HG03175 (cell line): ENCODE measurements around the gene STC2.
A peak's percentile ranks its signal among the peaks of the same experiment; 100 is the strongest.
"Not testable (repeated sequence)": the region's sequence is repeated elsewhere in the genome, so short reads cannot be mapped to it uniquely, and the experiment has no call there.

Experiments
- ATAC-seq: cut with Tn5 transposase; IDR thresholded peaks from one replicate; pipeline ENCODE4 v1.9.1; 2021; ENCODE audit warnings: mild to moderate bottlenecking, moderate library complexity; ENCODE audit not compliant: unreplicated experiment

The STC2 gene, protein sequence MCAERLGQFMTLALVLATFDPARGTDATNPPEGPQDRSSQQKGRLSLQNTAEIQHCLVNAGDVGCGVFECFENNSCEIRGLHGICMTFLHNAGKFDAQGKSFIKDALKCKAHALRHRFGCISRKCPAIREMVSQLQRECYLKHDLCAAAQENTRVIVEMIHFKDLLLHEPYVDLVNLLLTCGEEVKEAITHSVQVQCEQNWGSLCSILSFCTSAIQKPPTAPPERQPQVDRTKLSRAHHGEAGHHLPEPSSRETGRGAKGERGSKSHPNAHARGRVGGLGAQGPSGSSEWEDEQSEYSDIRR

DNA sequence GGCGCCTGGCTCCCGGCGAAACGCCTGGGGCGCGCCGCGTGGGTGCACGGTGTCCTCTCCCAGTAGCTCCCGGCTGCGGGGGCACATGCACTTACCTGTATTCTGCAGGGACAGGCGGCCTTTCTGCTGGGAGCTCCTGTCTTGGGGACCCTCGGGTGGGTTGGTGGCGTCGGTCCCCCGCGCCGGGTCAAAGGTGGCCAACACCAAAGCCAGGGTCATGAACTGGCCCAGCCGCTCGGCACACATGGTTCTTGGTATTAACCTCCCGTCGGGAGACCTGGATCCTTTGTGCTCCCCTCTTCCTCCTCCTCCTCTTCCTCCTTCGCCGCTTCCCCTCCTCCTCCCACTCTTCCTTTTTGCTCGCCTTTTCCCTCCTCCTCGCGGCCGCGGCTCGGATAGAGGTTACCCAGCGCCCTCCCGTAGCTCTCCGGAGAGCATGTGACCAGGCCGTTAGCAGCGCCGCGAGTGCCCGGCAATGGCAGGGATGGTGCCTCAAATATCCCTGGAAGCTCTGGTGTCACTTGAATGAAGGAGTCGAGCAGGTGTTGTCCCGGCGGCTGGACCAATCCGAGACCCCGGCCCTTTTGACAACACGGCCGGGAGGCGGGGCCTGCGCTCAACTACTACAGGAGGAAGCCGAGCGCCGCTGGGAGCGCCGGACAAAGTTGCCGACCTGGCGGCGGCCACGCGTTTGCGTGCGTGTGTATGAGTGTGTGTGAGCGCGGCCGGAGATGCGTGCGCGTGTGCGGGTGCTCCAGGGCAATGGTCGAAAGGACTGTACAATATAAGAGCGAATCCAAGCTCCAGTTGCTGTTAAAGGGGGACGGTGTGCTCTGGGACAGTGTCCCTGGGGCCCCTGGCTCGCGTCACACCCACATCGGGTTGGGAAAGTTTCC is at the start of gene STC2:
STC2 (minus strand) TSS at position 467 of the 896 bp plus-strand sequence; CDS start at position 246, 221 bp downstream.
- peak; percentile 45 for ATAC-seq

DNA sequence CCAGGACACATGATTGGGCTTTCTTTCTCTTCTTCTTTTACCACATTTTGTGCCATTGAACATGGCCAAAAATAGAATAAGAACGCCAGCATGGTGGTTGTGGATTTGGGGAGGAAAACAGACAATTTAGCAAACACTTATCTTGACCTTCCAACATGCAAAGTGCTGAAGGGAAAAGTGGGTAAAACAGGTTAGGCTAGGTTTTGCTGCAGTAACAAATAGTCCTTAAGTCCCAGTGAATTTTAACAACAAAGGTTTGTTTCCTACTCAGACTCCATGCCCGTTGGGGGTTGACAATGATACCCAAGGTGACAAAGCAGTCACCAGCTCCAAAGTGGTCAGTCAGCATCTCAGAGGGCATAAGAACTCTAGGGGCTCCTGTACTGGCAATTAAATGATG is 43.2 kb upstream of the STC2 start:
- ATAC-seq: no peak

DNA sequence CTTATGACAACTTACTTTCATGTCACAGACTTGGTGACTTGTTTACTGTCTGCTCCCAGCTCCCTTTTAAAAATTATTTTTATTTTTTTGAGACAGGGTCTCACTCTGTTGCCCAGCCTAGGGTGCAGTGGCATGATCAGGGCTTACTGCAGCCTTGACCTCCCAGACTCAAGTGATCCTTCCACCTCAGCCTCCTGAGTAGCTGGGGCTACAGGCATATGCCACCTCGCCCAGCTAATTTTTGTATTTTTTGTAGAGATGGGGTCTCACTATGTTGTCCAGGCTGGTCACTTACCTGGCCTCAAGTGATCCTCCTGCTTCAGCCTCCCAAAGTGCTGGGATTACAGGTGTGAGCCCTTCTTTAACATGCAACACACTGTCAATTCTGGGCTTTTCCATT is 35.2 kb upstream of the STC2 start:
- not testable (repeated sequence) for ATAC-seq

DNA sequence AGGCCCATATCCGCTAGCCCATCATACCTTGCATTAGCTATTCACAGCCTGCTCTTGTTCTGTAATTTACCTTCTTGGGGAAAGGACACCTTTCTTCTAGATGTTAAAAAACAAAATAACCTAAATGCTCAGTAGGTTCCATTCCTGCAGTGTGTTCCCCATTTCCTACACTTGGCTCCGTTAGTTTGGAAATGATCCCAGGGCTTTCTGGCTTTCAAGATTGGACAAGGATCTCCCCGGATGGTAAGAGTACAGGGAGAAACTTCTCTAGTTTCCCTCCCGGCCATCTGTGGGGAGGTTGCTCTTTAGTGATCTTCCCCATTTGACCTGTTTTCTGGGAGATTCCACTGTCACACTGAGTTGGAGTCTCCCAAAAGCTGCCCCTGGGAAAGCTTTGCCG is 27.3 kb upstream of the STC2 start:
- no peak for ATAC-seq

DNA sequence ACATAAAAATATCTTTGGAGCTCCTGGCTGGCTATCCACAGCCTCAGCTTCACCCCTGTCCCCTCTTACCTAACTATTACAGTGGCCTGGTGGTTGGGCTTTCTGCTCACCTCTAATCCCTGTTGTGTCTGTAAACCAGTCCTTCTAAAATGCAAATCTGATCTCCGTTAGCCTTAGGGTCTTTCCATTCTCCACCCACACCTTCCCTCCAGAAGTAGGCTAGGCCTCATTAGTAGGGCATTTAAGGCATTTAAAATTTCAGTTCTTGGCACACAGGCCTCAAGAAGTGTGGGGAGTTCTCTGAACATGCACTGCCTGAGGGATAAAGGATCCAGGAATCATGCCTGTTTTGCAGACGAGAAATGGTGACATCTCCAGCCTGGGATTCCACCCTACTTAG is 26.4 kb upstream of the STC2 start:
- no peak for ATAC-seq

DNA sequence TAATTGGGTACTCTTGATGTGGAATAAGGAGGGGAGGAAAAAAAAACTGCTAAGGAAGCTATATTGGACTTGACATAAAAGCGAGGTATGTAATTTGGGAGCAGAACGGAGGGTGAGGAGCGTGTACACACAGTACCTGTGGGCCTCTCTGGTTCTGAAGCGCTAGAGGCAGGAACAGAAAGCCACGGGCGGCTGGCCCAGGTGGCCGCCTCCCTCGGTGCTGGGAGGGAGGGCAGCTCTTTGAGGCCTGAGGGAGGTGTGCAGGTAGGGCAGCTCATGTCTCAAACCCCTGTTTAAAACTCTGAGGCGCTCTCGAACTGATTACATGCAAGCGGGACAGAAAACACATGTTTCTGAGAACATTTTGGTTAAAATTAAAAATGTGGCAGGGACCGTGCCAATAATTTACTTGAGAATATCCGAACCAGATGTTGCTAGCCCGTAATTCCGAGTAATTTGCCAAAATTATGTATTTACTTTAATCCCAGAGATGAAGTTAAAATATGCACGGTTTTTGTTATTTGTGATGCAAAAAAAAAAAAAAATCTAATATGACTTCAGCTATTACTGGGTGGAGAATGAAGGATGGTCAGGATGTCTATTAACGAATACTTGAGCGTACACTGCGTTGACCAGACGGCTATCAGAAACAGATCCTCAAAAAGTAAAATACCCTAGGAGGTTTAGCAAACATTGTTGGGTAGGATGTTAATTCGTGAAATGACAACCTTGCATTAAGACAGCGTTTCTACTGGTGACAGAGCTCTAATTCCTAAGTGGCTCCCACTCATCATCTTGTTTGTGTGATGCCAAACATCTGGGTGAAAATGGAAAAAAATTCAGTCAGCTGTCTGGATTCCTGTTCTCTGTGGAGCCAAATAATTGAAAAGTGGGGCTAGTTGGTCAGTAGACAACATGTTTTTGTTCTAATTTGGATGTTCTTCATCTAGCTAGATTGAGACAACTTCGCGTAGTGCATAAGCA is 24.4 kb upstream of the STC2 start:
- ATAC-seq: no peak

DNA sequence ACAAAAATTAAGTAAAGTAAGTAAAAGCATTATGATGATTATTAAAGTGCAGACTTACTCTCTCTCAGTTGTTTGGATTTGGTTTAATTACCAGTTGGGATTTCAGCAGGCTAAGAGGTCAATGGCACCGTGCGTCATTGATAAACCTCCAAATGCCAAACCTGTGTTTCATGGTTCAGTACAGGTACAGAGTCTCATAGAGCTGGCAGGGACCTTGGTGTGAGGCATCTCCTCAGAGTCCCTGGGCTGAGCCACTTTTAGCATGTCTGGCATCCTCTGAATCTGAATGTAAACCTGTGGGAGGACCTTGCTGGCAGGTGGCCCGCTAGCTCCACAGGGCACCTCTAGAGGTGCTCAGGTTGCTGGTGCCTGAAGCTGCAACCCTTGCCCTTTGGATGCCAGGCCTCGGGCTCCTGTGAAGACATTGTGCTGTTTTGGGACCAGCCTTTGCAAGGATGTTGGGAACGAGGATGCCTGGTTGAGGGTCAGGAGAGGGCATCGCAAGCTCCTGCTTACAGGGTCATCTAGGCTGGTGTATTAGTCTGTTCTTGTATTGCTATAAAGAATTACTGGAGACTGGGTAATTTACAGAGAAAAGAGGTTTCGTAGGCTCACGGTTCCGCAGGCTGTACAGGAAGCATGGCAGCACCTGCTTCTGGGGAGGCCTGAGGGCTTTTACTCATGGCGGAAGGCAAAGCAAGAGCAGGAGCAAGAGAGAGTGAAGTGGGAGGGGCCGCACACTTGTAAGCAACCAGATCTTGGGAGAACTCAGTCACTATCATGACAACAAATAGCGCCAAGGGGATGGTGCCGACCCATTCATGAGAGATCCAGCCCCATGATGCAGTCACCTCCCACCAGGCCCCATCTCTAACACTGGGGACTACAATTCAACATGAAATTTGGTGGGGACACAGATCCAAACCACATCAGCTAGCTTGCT is 14.9 kb upstream of the STC2 start:
- no peak for ATAC-seq

DNA sequence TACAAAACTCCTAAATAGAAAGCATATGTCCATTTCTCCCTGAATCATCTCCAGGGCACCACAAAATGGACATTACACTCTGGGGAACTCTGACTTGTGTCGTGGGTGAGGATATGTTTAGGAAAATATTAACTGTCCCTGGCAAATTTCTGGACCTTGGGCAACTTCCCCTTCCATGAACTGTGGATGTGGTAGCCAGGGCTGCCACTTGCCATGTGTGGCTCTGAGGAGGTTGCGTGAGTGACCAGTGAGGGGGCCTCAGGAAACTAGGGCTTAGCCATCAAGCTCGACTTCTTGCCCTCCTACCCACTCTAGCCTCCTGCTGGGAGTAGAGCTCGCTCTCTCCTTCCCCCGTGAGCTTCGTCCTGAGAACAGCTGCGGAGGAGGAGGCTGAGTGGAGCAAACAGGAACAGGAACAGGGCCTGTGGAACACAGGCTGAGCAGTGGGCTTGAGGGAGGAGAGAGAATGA is 13.8 kb upstream of the STC2 start:
- ATAC-seq: no peak

DNA sequence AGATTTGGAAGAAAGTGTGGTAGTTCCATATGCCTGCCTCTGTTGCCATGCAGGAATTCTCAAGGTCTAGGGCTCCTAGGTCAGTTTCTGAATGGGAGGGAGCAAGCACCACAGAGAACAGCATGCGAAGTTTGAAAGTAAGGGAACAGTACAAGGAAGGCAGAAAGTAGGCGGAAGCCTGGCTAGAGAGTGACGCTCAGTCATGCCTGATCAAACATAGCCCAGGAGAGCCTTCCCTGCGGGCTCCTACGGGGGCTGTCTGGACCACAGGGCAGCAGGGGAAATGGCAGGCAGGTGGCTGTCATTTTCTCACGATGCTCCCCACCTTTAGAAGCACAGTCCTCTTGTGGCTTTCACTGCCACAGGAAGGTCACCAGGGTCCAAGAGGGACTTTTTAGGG is 12.8 kb upstream of the STC2 start:
- ATAC-seq: no peak

DNA sequence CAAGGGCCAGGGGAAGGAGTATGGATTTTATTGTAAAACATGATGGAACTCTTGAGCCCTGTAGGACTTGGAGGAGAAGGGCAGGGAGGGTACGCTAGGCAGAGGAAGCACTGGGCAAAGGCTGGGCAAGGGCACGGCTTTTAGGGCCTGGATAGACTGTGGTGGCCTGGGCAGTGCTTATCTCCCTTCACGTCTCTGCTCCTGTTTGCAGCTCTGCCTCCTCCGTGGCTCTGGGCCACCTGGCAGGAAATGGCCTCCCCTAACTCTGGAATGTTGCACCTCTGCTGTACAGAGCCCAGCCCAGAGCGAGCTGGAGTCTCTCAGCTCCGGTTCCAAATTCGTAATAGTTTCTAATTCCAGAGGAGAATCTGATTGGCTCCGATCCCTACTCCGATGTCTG is 12.2 kb upstream of the STC2 start:
- no peak for ATAC-seq

DNA sequence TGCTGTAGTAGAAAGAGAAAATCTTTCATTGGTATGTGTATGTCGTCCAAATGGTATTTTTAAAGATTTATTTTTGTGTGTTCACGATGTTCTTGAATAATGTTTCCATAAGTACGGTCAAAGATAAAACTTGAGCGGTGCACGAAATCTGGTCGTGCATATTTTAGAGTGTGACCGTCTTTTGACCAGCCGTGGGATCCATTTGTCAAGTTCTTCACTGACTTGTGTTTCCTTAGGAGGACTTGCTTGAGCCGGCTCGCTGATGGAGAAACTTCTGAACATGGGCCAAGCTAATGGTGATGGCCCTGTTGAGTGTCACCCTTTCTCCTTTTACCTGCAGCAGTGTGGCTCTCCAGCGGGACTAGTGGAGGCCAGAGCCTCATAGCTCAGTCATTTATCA is 11.1 kb upstream of the STC2 start:
- ATAC-seq: no peak

DNA sequence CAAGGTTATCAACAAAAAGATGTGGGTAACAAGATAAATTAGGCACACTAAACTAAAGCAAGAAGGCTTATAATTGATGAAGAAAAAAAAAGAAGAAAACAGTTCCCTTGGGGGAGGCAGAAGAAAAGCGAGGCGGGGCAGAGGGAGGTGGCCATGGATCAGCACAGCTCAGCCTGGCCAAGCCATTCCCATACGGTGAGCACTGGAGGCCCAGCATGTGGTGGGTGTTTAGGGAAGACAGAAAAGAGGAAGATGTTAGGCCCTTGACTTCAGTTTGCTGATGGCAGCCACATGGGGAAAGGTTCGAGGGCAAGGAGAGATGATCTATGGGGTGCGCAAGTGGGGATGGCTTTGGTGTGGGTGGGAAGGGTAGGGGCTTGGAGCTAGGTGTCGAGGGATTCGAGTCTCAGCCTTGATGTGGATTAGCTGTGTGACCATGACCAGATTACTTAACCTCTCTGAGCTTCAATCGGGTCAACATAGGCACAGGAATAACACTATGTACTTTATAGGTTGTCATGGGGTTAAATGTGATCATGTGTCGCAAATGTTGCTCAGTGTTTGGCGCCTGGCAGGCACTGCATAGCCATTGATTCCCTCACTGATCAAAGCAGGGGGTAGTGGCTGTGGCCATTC is 10.3 kb upstream of the STC2 start:
- no peak for ATAC-seq

DNA sequence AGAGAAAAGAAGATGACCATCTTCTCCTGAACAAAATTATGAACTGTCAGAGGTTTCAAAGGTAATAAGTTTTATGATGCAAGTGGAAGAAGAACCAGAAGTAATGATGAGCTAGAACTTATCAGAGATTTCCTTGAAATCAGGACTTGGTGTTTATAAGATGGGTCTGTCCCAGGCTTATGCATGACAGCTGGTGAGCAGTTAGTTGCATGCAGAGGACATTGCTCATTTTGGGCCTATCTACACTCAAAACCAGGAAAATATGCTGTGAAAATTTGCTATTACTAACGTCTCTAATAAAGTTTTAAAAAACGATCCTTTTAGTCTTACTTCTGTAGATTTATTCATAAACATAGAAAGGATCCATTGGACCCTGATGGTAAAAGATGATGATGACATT is 6.6 kb upstream of the STC2 start:
- ATAC-seq: no peak

DNA sequence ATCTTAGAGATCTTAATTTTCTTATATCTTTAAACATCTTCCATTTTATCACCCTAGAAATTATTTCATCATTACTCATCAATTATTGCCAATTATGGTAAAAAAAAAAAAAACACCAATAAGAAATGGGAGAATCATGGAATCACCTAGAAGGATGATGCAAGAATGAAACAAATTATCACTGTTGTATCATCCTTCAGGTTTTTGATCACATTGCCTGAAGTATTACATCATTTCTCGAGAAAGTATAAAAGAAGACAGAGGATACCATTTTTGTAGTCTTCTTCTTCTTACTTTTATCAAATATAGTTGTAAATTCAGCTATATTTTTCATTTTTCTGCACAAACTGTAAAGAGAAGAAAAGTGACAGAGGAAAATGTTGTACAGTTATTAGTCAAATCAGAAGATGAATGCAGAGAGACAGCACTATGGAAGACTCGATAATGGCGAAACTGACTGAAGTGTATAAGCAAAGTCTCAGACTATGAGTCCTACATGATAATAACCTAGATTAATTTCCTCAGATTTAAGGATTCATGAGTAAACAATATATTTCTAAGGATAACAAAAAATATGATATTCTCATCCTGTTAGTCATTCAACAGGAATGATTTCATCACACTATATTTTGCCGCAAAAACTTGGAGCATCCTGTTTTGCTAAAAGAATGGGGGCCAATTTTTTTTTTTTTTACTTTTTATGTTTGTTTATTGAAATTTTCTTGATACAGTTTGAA is 5.9 kb upstream of the STC2 start:
- ATAC-seq: no peak

DNA sequence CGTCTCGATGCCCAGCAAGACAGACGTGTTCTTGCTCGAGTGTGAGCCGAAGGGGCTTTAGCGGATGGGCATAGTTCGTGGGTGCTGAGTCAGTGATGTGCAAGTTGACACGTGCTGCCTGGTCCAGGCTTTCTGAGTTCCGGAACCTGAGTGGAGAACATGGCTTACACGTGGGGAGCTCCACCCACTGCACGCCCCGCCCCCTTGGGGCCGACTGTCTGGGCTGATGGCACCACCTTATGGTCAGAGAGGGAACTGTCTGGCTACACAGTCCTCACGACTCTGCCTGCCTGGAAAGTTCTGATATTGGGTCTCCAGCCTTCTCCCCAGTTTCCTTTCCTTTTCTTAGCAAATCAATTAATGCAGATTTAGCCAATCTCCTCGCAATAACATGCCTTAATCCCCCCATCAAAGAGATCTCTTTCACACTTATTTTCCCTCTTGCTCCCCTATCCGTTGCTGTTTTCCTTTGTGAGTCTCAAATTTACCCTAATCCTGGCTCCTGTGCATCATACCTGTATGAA is 3.8 kb upstream of the STC2 start:
- peak; percentile 70 for ATAC-seq

DNA sequence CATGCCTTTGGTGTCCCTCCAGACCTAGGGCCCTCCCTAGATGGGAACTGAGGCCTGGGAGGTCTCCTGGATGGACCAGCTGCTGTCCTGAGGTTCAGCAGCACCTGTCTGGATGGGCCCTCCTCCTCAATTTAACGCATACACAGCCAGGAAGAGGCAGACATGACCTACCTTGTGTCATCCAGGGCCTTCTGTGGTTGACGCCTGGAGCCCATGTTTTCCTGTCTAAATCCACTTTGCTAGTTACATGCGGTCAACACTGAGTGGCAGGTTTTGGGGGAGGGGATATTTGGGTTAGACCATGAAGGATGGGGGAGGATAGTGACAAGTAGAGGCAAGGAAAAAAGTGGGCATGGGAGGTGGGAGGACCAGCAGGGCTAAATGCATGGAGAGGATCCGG is 3.1 kb upstream of the STC2 start:
- no peak for ATAC-seq

DNA sequence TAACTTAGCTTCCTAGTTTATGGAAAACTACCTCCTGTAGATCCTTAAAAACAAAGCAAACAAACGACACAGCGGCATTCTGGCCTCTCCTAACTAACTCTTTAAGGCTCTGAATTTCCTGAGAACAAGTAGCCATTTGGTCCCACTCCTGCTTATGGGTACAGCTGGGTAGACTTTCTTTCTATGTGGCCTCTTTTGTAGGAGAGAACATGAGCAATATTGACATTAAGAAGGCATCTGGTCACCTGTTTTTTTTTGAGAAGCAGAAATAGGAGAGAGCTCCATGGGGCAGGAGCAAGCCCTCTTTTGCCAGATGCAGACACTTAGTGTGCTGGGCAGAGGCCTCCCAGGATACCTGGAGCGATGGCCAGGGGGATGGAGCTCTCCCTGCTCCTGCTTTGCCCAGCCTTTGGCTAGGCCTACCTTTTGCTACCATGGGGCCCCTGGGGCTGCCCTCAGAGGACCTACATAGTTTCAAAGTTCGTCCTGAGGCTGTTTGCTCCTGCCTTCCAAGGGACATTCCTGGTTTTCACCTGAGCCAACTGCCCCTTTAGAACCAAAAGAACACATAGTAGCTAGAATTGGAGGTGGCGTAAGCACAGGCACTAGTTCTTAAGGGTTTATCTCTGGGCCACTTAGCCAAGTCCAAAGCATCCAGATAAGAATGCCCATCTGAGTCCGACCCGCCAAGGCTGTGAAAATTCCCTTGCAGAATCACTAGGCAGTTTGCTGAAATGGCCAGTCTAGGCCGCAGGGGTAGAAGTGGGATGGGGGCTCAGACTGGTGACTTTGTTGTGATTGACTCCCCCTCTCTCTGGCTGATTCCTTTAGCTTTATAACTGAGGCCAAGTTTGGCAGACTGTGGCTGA is 2.4 kb upstream of the STC2 start:
- ATAC-seq: no peak
